ENCODE data around the gene CFAP97D2.
"Not testable (repeated sequence)": the region's sequence is repeated elsewhere in the genome, so short reads cannot be mapped to it uniquely, and the experiment has no call there.

Gene CFAP97D2

GRCh38 chr13:114143806-114144605 lies 35.1 kb upstream of the CFAP97D2 start:
- DNase-seq = peak in 1 of 2 experiments; percentile 15

DNA sequence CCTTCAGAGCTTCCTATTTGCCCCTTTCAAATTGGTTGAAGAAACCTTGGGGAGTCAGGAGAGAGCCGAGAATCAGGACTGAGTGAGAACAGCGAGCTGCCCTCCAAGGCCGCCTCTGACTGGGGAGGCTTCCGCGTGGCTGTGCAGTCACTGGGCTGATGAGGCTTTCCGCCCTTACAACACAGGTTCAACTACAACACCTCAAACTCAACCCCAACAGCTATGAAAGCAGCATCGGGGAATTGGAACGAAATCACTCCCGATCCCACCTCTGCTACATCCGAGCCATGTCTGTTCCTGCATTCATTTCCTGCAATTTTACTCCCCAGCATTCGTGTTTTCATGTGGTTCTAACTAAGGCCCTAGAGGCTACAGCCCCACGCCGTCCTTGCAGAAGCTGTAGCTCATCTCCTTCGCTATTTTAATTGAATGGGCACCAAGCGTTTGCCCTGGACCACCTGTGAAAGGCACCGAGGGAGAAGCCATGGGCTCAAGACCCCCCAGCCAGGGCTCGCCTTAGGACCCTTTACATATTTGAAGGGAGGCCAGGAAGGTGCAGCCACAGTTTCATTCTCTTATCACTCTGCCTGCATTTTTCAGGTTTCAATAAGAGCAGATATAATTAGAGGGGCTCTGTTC lies 34.3 kb upstream of the CFAP97D2 start:
- no peak for DNase-seq

DNA sequence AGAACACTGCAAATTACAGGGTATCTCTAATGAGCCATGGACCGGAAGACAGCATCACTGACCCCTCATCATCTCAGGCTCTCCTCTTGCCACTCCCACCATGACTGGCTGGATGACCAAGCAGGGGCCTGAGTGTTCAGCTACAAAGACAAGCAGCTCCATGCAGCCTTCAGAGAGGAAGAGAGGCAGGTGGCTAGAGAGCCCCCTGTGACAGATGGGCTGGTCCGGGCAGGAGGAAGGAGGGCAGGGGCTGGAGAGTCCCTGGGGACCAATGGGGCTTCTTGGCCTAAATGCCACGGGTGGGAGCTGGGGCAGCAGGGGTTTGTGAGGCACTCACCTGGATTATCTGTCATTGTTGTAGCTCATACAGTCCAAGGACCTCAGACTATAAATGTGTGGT lies 33.8 kb upstream of the CFAP97D2 start:
- DNase-seq = peak; percentile 90 to 93

GRCh38 chr13:114145722-114146121 lies 33.3 kb upstream of the CFAP97D2 start:
- DNase-seq = no peak

DNA sequence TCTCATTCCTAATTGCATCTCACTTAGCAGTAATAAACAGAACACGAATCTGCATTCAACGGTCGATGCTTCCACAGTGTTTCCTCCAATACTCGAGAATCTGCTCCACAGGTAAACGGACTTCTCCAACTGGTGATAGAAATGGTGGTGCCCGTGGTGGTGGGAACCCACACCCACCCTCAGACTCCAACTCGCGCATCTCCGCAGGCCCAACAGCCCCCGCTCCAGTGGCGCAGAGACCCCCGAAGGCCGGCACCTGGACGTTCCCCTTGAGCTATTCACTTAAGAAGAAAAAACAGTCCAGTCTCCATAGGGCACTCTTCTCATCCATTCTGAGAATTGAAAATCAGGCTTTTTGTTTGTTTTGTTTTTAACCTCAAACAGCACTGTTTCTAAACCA lies 32.9 kb upstream of the CFAP97D2 start:
- DNase-seq = no peak

DNA sequence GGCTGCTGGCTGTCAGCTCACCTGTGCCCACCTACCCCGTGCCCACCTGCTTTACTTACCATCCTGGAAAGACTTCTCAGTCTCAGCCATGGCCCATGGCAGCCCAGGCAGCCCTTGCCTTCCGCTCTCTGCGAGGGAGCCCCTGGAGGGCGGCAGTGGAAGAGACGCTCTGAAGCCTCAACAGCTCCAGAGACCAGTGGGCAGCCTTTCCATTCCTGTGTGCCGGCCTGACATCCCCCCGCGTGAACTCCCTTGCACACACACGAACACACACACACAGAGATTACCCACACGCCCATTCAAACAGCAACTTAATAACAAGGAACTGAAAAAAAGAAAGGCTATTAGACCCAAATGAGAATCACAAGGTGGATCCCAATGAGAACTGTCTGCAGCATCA lies 32.4 kb upstream of the CFAP97D2 start:
- DNase-seq = peak in 1 of 2 experiments; percentile 10

- no peak for DNase-seq
Measured at GRCh38 chr13:114147803-114148520, 31.1 kb upstream of the CFAP97D2 start.

GRCh38 chr13:114148521-114148855 lies 30.6 kb upstream of the CFAP97D2 start:
- DNase-seq = no peak

GRCh38 chr13:114148886-114149285 lies 30.2 kb upstream of the CFAP97D2 start:
- DNase-seq = not testable (repeated sequence)

DNA sequence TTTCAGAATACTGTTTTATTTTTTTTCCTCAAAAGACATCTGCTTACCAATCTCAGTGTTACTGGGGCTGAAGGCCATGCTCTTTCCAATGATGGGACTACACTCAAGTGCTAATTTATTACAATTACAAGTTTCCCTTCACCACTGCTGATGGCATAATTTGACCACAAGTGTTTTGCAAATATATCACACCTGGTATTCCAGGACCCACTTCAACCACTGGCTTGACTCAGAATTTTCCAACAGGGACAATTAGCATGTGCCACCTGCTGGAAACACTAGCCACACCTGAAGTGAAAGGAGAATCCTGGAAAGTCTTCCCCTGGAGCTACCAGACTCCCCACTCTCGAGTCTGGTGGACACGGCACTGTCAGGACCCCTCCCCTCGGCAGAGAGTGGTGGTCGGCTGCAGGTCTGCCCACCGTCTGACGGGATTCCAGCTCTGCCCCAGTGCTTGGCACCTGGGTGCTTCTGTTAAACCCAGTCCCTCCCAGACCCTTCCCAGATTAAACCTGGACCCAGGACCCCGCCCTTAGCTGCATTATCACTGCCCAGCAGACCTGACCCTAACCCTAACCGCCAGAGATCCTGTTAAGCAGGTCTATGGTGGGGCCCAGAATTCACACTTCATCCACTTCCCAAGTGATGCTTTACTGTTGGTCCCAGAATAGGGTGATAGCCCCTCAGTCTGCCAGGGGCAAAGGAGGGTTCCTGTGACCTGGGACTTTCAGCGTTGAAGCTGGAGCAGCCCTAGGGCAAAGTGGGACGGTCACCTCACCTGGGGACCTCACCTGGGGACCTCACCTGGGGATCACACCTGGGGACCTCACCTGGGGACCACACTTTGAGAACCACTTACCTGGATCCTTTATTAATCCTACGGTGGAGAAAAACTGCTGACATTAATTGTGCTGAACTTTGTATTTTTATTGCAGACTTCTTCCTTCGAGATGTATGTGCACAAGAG lies 29.0 kb upstream of the CFAP97D2 start:
- no peak for DNase-seq

DNA sequence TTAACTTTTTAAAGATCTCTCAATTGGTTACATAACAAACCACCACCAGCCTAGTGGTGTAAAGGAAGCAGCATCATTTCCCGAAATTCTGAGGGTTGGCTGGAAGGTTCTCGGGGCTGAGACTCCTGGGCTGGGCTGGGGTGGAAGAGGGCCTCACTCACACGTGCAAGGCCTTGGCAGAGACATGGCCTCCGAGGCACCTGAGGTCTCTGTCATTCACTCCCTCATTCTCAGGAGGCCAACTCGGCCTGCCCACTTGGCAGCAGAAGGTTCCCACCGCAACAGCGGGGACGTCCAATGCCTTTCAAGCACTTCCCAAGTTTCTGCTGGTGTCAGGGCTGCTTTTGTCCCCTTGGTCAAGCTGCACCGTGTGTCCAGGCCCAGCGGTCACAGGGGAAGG lies 28.0 kb upstream of the CFAP97D2 start:
- DNase-seq = no peak

GRCh38 chr13:114151565-114152284 lies 27.3 kb upstream of the CFAP97D2 start:
- DNase-seq = no peak

DNA sequence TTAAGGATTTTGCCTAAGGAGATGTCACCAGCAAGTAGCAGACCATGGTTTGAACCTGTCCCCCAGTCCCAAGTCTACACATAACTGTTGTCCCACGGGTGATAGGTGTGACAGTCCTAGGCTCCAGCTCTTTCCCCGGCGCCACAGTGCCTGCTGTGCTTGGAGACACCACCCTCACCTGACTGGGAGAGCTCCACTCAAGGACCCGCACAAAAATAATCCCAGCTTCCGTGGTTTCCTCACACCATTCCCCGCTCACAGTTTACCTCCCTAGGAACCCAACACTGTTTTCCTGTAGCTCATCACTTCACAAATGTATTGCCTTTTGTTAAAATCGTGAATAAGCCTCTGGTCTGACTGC lies 26.8 kb upstream of the CFAP97D2 start:
- no peak for DNase-seq

DNA sequence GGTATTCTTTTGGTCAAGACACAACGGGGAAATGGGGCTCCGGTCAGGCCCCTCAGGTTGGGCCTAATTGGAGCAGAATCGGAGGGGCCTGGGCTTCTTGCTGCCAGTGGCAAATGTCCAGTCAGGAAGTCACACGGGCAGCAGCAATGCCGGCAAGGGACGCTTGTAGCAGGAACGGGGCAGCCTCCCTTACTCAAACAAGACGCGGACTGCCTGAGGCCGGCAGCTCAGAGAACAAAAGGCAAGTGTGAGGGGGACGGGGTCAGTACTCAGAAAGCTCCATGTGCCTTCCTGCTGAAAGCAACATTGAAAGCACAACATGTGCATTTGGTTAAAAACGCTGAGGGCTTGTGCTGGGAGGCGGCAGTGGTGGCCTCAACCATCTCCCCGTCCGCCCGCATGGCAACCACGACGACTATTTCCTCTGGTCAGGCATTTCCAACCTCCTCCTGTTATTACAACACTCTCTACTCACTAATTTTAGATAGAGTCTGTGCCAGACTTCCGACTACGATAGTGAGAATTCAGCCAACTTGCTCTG lies 26.2 kb upstream of the CFAP97D2 start:
- DNase-seq = no peak

GRCh38 chr13:114153485-114154080 lies 25.5 kb upstream of the CFAP97D2 start:
- no peak for DNase-seq

DNA sequence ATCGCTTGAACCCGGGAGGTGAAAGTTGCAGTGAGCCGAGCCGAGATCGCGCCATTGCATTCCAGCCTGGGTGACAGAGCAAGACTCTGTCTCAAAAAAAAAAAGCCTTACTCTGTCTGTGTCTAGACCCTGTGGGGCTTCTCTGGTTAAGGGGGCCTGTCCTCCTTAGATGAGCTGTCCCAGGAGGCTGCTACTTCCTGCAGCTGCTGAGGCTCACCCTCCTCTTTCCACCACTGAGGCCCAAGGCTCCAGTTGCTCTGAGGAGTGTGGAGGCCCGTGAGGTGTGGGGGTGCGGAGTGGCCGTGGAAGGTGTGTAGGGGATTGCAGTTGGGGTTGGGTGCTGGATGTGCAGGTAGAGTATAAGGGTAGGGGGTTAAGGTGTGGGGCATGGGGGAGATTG lies 24.6 kb upstream of the CFAP97D2 start:
- no peak for DNase-seq

- DNase-seq = no peak
Measured at GRCh38 chr13:114155320-114155719, 23.7 kb upstream of the CFAP97D2 start.

GRCh38 chr13:114155926-114156883 lies 22.9 kb upstream of the CFAP97D2 start:
- peak; percentile 48 to 70 for DNase-seq

DNA sequence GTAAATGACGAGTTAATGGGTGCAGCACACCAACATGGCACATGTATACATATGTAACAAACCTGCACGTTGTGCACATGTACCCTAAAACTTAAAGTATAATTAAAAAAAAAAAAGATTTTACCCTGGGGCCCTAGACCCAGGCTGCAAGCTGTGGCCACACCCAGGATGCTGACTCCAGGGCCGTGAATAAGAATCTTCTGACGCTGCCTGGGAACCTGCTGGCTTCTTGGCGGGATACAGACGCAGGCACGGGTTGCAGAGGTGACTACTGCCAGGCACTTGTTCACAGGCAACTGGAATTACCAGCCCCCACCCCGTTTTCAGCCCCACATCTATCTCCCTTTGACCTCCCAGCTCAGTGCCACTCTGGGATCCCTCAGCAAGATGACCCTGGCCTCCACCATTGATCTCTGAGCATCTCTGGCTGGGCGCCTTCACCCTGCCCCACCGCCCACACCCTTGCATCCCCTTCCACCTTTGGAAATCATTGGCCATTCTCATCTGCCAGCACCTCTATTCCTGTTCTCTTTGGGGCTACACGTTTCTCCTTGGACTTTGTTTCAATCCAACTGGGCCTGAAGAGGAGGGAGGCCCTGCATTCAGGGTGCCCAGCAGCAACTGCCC lies 21.1 kb upstream of the CFAP97D2 start:
- no peak for DNase-seq
